Esophagus squamous epithelium (tissue), 4 donors: ENCODE results near the gene ARL6IP6.

ENCODE experiments used
- POLR2A ChIP-seq, 4 donors: fragments of 450-650 bp; IDR thresholded peaks; one replicate each; pipeline ENCODE4 v1.6.1; 2017; ENCODE audit warnings: antibody characterized with exemption in 4 of 4, mild to moderate bottlenecking in 4 of 4, moderate library complexity in 3 of 4
- TF ChIP-seq, protein P1 (sequence below), 6 experiments: fragments of 450-650 bp in 4 of 6; fragments of 200-600 bp in 2 of 6; sonication (generic) in 2 of 6; IDR thresholded peaks; one replicate each; pipeline ENCODE4 v1.5.1; 2016 to 2019; ENCODE audit warnings: antibody characterized with exemption in 6 of 6, mild to moderate bottlenecking in 4 of 6, moderate library complexity in 4 of 6

DNA sequence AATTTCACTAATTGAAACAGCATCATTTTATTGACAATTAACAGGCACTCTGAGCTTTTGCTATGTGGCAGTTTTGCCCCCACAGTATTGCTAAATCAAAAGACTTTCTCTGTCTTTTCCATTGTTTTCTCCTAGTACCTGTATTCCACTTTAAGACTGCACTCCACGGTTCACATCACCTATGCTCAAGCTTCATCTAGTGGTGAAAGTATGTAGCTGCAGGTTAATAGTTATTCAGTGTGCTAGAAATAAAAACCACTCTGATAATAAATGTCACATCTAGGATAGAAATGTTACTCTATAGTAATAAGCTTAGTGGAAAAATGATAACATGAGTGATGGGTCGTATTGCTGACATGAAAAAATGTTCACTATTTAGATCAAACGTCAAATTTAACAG, 24.6 kb downstream of the ARL6IP6 start:
- TF ChIP-seq POLR2A (IDR thresholded peaks at IDR 0.05) = no peak
- TF ChIP-seq, protein P1, sequence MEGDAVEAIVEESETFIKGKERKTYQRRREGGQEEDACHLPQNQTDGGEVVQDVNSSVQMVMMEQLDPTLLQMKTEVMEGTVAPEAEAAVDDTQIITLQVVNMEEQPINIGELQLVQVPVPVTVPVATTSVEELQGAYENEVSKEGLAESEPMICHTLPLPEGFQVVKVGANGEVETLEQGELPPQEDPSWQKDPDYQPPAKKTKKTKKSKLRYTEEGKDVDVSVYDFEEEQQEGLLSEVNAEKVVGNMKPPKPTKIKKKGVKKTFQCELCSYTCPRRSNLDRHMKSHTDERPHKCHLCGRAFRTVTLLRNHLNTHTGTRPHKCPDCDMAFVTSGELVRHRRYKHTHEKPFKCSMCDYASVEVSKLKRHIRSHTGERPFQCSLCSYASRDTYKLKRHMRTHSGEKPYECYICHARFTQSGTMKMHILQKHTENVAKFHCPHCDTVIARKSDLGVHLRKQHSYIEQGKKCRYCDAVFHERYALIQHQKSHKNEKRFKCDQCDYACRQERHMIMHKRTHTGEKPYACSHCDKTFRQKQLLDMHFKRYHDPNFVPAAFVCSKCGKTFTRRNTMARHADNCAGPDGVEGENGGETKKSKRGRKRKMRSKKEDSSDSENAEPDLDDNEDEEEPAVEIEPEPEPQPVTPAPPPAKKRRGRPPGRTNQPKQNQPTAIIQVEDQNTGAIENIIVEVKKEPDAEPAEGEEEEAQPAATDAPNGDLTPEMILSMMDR (IDR thresholded peaks at IDR 0.05) = peak in 3 of 6 experiments; percentile 31 to 52 (median 36)
